ENCODE data around the gene ZBTB46.

- TF ChIP-seq EZH2 (IDR thresholded peaks at IDR 0.05; ENCODE audit: borderline replicate concordance) (no peak), EZH2phosphoT487 (IDR thresholded peaks at IDR 0.05; ENCODE audit: low read depth, severe bottlenecking, unreplicated experiment) (no peak)
- TF ChIP-seq, protein P1, sequence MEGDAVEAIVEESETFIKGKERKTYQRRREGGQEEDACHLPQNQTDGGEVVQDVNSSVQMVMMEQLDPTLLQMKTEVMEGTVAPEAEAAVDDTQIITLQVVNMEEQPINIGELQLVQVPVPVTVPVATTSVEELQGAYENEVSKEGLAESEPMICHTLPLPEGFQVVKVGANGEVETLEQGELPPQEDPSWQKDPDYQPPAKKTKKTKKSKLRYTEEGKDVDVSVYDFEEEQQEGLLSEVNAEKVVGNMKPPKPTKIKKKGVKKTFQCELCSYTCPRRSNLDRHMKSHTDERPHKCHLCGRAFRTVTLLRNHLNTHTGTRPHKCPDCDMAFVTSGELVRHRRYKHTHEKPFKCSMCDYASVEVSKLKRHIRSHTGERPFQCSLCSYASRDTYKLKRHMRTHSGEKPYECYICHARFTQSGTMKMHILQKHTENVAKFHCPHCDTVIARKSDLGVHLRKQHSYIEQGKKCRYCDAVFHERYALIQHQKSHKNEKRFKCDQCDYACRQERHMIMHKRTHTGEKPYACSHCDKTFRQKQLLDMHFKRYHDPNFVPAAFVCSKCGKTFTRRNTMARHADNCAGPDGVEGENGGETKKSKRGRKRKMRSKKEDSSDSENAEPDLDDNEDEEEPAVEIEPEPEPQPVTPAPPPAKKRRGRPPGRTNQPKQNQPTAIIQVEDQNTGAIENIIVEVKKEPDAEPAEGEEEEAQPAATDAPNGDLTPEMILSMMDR (IDR thresholded peaks at IDR 0.05; ENCODE audit: poor library complexity) = no peak
Measured at GRCh38 chr20:63738687-63739129, 92.4 kb downstream of the ZBTB46 start.

All from hepatocyte (in vitro differentiated cells).